IMR-90 (cell line): ENCODE results near the gene CDC73.

Source experiments
- CEBPB ChIP-seq: IDR thresholded peaks from 2 replicates; pipeline ENCODE4 v1.6.1; 2012; ENCODE audit warnings: low read depth, low read length, improper control_type of control experiment
- MAFK ChIP-seq: IDR thresholded peaks from 2 replicates; pipeline ENCODE4 v1.6.1; 2012; ENCODE audit warnings: low read depth, low read length, improper control_type of control experiment
- MAZ ChIP-seq: IDR thresholded peaks from 2 replicates; pipeline ENCODE4 v1.6.1; 2012; ENCODE audit warnings: low read depth, mild to moderate bottlenecking, low read length, improper control_type of control experiment, moderate library complexity, borderline replicate concordance
- POLR2A ChIP-seq: IDR thresholded peaks from 2 replicates; pipeline ENCODE4 v1.6.1; 2012; ENCODE audit warnings: mild to moderate bottlenecking, low read depth, low read length
- RFX5 ChIP-seq: IDR thresholded peaks from 2 replicates; pipeline ENCODE4 v1.8.0; 2012; ENCODE audit warnings: low read depth, mild to moderate bottlenecking, low read length, moderate library complexity
- TF ChIP-seq, protein P1 (sequence below): fragments of 150-350 bp; IDR thresholded peaks from 2 replicates; pipeline ENCODE4 v1.6.1; 2017; ENCODE audit warnings: mild to moderate bottlenecking, antibody characterized with exemption, low read length, low read depth
- TF ChIP-seq, protein P2 (sequence below): conservative IDR thresholded peaks from 2 replicates; pipeline ENCODE4 v1.5.1; 2012; ENCODE audit warnings: mild to moderate bottlenecking, low read depth, low read length, improper control_type of control experiment

- TF ChIP-seq CEBPB (no peak), POLR2A (no peak), RFX5 (no peak), MAZ (no peak), MAFK (no peak)
- TF ChIP-seq, protein P1, sequence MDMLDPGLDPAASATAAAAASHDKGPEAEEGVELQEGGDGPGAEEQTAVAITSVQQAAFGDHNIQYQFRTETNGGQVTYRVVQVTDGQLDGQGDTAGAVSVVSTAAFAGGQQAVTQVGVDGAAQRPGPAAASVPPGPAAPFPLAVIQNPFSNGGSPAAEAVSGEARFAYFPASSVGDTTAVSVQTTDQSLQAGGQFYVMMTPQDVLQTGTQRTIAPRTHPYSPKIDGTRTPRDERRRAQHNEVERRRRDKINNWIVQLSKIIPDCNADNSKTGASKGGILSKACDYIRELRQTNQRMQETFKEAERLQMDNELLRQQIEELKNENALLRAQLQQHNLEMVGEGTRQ = no peak
- TF ChIP-seq, protein P2, sequence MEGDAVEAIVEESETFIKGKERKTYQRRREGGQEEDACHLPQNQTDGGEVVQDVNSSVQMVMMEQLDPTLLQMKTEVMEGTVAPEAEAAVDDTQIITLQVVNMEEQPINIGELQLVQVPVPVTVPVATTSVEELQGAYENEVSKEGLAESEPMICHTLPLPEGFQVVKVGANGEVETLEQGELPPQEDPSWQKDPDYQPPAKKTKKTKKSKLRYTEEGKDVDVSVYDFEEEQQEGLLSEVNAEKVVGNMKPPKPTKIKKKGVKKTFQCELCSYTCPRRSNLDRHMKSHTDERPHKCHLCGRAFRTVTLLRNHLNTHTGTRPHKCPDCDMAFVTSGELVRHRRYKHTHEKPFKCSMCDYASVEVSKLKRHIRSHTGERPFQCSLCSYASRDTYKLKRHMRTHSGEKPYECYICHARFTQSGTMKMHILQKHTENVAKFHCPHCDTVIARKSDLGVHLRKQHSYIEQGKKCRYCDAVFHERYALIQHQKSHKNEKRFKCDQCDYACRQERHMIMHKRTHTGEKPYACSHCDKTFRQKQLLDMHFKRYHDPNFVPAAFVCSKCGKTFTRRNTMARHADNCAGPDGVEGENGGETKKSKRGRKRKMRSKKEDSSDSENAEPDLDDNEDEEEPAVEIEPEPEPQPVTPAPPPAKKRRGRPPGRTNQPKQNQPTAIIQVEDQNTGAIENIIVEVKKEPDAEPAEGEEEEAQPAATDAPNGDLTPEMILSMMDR = no peak
Measured at GRCh38 chr1:193216920-193217319, 95.1 kb downstream of the CDC73 start.
